Hematopoietic multipotent progenitor cell treated with erythropoietin and hydrocortisone succinate and interleukin-3 and kit ligand, for 8 days (in vitro differentiated cells): ENCODE results near the gene KCNQ2.

Source experiments
- DNase-seq: peaks from one replicate; pipeline ENCODE4 v3.0.0-alpha.2; 2015

The KCNQ2 gene

GRCh38 chr20:63500902-63501817, 28.7 kb upstream of the KCNQ2 start:
- no peak for DNase-seq

GRCh38 chr20:63500151-63500901, 27.9 kb upstream of the KCNQ2 start:
- DNase-seq: no peak

GRCh38 chr20:63499338-63499969, 27.0 kb upstream of the KCNQ2 start:
- DNase-seq: no peak

- no peak for DNase-seq
These were observed 26.5 kb upstream of the KCNQ2 start, which contains the start of gene EEF1A2 for GRCh38 chr20:63498960-63499337. Gene EEF1A2 (minus strand): TSS chr20:63499083. CDS start chr20:63497763, 1,320 bp downstream.

- DNase-seq: no peak
These were observed 25.8 kb upstream of the KCNQ2 start for GRCh38 chr20:63497946-63498935.

GRCh38 chr20:63497138-63497945, 24.9 kb upstream of the KCNQ2 start:
- no peak for DNase-seq

GRCh38 chr20:63496596-63497120, 24.2 kb upstream of the KCNQ2 start:
- DNase-seq: no peak

- peak; percentile 57 for DNase-seq
These were observed 23.5 kb upstream of the KCNQ2 start for GRCh38 chr20:63495741-63496595.

GRCh38 chr20:63495167-63495720, 22.8 kb upstream of the KCNQ2 start:
- DNase-seq: no peak

- DNase-seq: no peak
These were observed 22.1 kb upstream of the KCNQ2 start for GRCh38 chr20:63494420-63495166.

- DNase-seq: no peak
These were observed 21.6 kb upstream of the KCNQ2 start for GRCh38 chr20:63494084-63494419.

- no peak for DNase-seq
These were observed 21.1 kb upstream of the KCNQ2 start for GRCh38 chr20:63493563-63494020.

- DNase-seq: no peak
These were observed 20.5 kb upstream of the KCNQ2 start for GRCh38 chr20:63492982-63493381.

- DNase-seq: no peak
These were observed 20.1 kb upstream of the KCNQ2 start for GRCh38 chr20:63492518-63492917.

GRCh38 chr20:63491635-63492230, 19.3 kb upstream of the KCNQ2 start:
- DNase-seq: no peak

- DNase-seq: no peak
These were observed 18.6 kb upstream of the KCNQ2 start for GRCh38 chr20:63491078-63491477.

- no peak for DNase-seq
These were observed 18.0 kb upstream of the KCNQ2 start for GRCh38 chr20:63490416-63490815.
